Astrocyte (in vitro differentiated cells and primary cell): Measurements from ENCODE around the gene OPN1SW. TPM values are rescaled to one million over a fixed set of nuclear protein-coding genes. Genes with fewer than 3 reads are reported as not detected.

Source experiments
- DNase-seq: peaks from one replicate; pipeline ENCODE4 v3.0.0-alpha.2; 2010; ENCODE audit warnings: low read depth
- FAIRE-seq: peaks from 2 replicates; lab custom pipeline; 2011; peaks lifted over from hg19 to GRCh38; lab: Jason Lieb, UNC
- H2AFZ ChIP-seq: 2 replicates; pipeline ENCODE4 v1.6.0; 2012; ENCODE audit warnings: low read depth, low read length, inconsistent platforms
- H3K27ac ChIP-seq: 2 replicates; pipeline ENCODE4 v1.5.1; 2011; ENCODE audit warnings: low read depth, low read length, inconsistent platforms
- H3K27me3 ChIP-seq: 2 replicates; pipeline ENCODE4 v1.6.0; 2011; ENCODE audit warnings: low read length, inconsistent platforms; ENCODE audit not compliant: insufficient read depth
- H3K36me3 ChIP-seq: 2 replicates; pipeline ENCODE4 v1.5.1; 2011; ENCODE audit warnings: low read length, inconsistent platforms; ENCODE audit not compliant: insufficient read depth
- H3K4me1 ChIP-seq: 2 replicates; pipeline ENCODE4 v1.5.1; 2011; ENCODE audit warnings: low read length, inconsistent platforms; ENCODE audit not compliant: insufficient read depth
- H3K4me2 ChIP-seq: 2 replicates; pipeline ENCODE4 v1.6.0; 2012; ENCODE audit warnings: low read length, inconsistent platforms
- H3K4me3 ChIP-seq: 2 replicates; pipeline ENCODE4 v1.5.1; 2011; ENCODE audit warnings: low read depth, mild to moderate bottlenecking, low read length, inconsistent platforms; ENCODE audit not compliant: insufficient read depth
- H3K79me2 ChIP-seq: 2 replicates; pipeline ENCODE4 v1.6.0; 2012; ENCODE audit warnings: mild to moderate bottlenecking, low read length, inconsistent platforms; ENCODE audit not compliant: insufficient read depth
- H3K9ac ChIP-seq: 2 replicates; pipeline ENCODE4 v1.6.0; 2012; ENCODE audit warnings: mild to moderate bottlenecking, low read length, inconsistent platforms
- H3K9me3 ChIP-seq: 2 replicates; pipeline ENCODE4 v1.5.1; 2012; ENCODE audit warnings: low read depth, mild to moderate bottlenecking, low read length, inconsistent platforms; ENCODE audit not compliant: insufficient read depth
- H4K20me1 ChIP-seq: 2 replicates; pipeline ENCODE4 v1.6.0; 2012; ENCODE audit warnings: low read length, inconsistent platforms; ENCODE audit not compliant: insufficient read depth
- H3K27ac Mint-ChIP-seq: one replicate; pipeline ENCODE4 v1.8.0; 2021; ENCODE audit warnings: mild to moderate bottlenecking, mixed read lengths; ENCODE audit not compliant: unreplicated experiment
- H3K27me3 Mint-ChIP-seq: one replicate; pipeline ENCODE4 v1.8.0; 2021; ENCODE audit warnings: low read depth, mixed read lengths; ENCODE audit not compliant: unreplicated experiment
- H3K36me3 Mint-ChIP-seq: one replicate; pipeline ENCODE4 v1.8.0; 2021; ENCODE audit warnings: low read depth, mixed read lengths; ENCODE audit not compliant: unreplicated experiment
- H3K4me1 Mint-ChIP-seq: one replicate; pipeline ENCODE4 v1.8.0; 2021; ENCODE audit warnings: low read depth, mixed read lengths; ENCODE audit not compliant: unreplicated experiment
- H3K4me3 Mint-ChIP-seq: one replicate; pipeline ENCODE4 v1.8.0; 2021; ENCODE audit warnings: mild to moderate bottlenecking, moderate library complexity, mixed read lengths; ENCODE audit not compliant: unreplicated experiment
- H3K9me3 Mint-ChIP-seq: one replicate; pipeline ENCODE4 v1.8.0; 2021; ENCODE audit warnings: mild to moderate bottlenecking, mixed read lengths; ENCODE audit not compliant: unreplicated experiment
- CTCF ChIP-seq: IDR thresholded peaks from 2 replicates; pipeline ENCODE4 v1.5.1; 2011; ENCODE audit warnings: low read depth, mild to moderate bottlenecking, inconsistent platforms, low read length, moderate library complexity; ENCODE audit not compliant: insufficient read depth
- EZH2 ChIP-seq: IDR thresholded peaks from 2 replicates; pipeline ENCODE4 v1.6.1; 2012; ENCODE audit warnings: mild to moderate bottlenecking, low read length, inconsistent platforms; ENCODE audit not compliant: insufficient read depth
- total RNA-seq: library from RNA; stranded (reverse); gene quantifications from 2 replicates; pipeline ENCODE4 v1.2.1, GENCODE V29; 2021

OPN1SW gene
- total RNA-seq, 1 donor from 2014 or later, result not detected

- peaks cover 26% of the 10 kb centered on the region for H3K27me3 Mint-ChIP-seq
- no peak for FAIRE-seq
Observed at GRCh38 chr7:128727239-128727638, 48.4 kb downstream of the OPN1SW start.

GRCh38 chr7:128726737-128727072, 48.9 kb downstream of the OPN1SW start:
- Histone ChIP-seq H3K36me3 (no peaks in the 10 kb centered on the region), H3K27ac (no peak overlapping the region), H3K9me3 (no peaks in the 10 kb centered on the region), H3K27me3 (peaks cover 9% of the 10 kb centered on the region), H4K20me1 (no peaks in the 10 kb centered on the region), H2AFZ (no peak overlapping the region), H3K4me1 (peaks cover 10% of the 10 kb centered on the region), H3K9ac (no peak overlapping the region), H3K4me2 (no peak overlapping the region), H3K4me3 (no peak overlapping the region), H3K79me2 (no peaks in the 10 kb centered on the region)
- no peak overlapping the region for H3K27ac Mint-ChIP-seq
- H3K4me3 Mint-ChIP-seq, result no peak overlapping the region
- TF ChIP-seq EZH2 (no peak), CTCF (no peak)
- FAIRE-seq (no peak), DNase-seq (no peak)
- no peaks in the 10 kb centered on the region for H3K9me3 Mint-ChIP-seq
- H3K36me3 Mint-ChIP-seq, result peaks cover 4% of the 10 kb centered on the region
- H3K27me3 Mint-ChIP-seq, result peaks cover 24% of the 10 kb centered on the region
- H3K4me1 Mint-ChIP-seq, result peaks cover 2% of the 10 kb centered on the region

More at GRCh38 chr7:128727239-128727638, 48.4 kb downstream of the OPN1SW start:
- Histone ChIP-seq H3K27me3 (peaks cover 9% of the 10 kb centered on the region), H3K79me2 (no peaks in the 10 kb centered on the region), H3K36me3 (no peaks in the 10 kb centered on the region), H3K27ac (no peak overlapping the region), H3K4me2 (no peak overlapping the region), H2AFZ (no peak overlapping the region), H3K9ac (no peak overlapping the region), H4K20me1 (no peaks in the 10 kb centered on the region), H3K4me3 (no peak overlapping the region), H3K4me1 (peaks cover 10% of the 10 kb centered on the region), H3K9me3 (no peaks in the 10 kb centered on the region)
- H3K4me1 Mint-ChIP-seq, result peaks cover 2% of the 10 kb centered on the region
- TF ChIP-seq CTCF (no peak), EZH2 (no peak)
- no peaks in the 10 kb centered on the region for H3K9me3 Mint-ChIP-seq
- no peak for DNase-seq
- no peak overlapping the region for H3K27ac Mint-ChIP-seq
- H3K4me3 Mint-ChIP-seq, result no peak overlapping the region
- H3K36me3 Mint-ChIP-seq, result peaks cover 4% of the 10 kb centered on the region

GRCh38 chr7:128726059-128726736, 49.4 kb downstream of the OPN1SW start:
- Histone ChIP-seq H4K20me1 (no peaks in the 10 kb centered on the region), H3K9ac (no peak overlapping the region), H3K36me3 (no peaks in the 10 kb centered on the region), H3K27me3 (peaks cover 8% of the 10 kb centered on the region), H3K4me1 (peaks cover 10% of the 10 kb centered on the region), H3K9me3 (no peaks in the 10 kb centered on the region), H3K79me2 (no peaks in the 10 kb centered on the region), H3K4me2 (no peak overlapping the region), H3K27ac (no peak overlapping the region), H3K4me3 (no peak overlapping the region), H2AFZ (no peak overlapping the region)
- Mint-ChIP-seq H3K27ac (no peak overlapping the region), H3K4me1 (peaks cover 2% of the 10 kb centered on the region), H3K27me3 (peaks cover 21% of the 10 kb centered on the region), H3K9me3 (no peaks in the 10 kb centered on the region), H3K36me3 (peaks cover 4% of the 10 kb centered on the region), H3K4me3 (no peak overlapping the region)
- FAIRE-seq, result no peak
- TF ChIP-seq CTCF, result no peak
- no peak for TF ChIP-seq EZH2
- no peak for DNase-seq
